Progenitor cell of endocrine pancreas (in vitro differentiated cells): ENCODE measurements around the gene NEK9. TPM values are rescaled to one million over a fixed set of nuclear protein-coding genes. Genes with fewer than 3 reads are reported as not detected.

Source experiments
- DNase-seq: peaks from one replicate; pipeline ENCODE4 v3.0.0; 2021; ENCODE audit warnings: low spot score; ENCODE audit not compliant: unreplicated experiment
- H3K27ac Mint-ChIP-seq: 2 replicates; pipeline ENCODE4 v1.8.0; 2021; ENCODE audit warnings: mild to moderate bottlenecking, moderate library complexity, mixed read lengths
- H3K27me3 Mint-ChIP-seq: 2 replicates; pipeline ENCODE4 v1.8.0; 2021; ENCODE audit warnings: mixed read lengths
- H3K36me3 Mint-ChIP-seq: 2 replicates; pipeline ENCODE4 v1.8.0; 2022; ENCODE audit warnings: mixed read lengths; ENCODE audit not compliant: insufficient read depth
- H3K4me1 Mint-ChIP-seq: 2 replicates; pipeline ENCODE4 v1.8.0; 2021; ENCODE audit warnings: low read depth, mixed read lengths
- H3K4me3 Mint-ChIP-seq: 2 replicates; pipeline ENCODE4 v1.8.0; 2021; ENCODE audit warnings: low read depth, mild to moderate bottlenecking, moderate library complexity, mixed read lengths
- H3K9me3 Mint-ChIP-seq: 2 replicates; pipeline ENCODE4 v1.8.0; 2021; ENCODE audit warnings: low read depth, mixed read lengths
- CTCF ChIP-seq: fragments of 200-600 bp; sonication (generic); IDR thresholded peaks from one replicate; pipeline ENCODE4 v1.5.0; 2021; ENCODE audit warnings: antibody characterized with exemption, mild to moderate bottlenecking; ENCODE audit not compliant: unreplicated experiment
- total RNA-seq: library from RNA; stranded (reverse); gene quantifications from 2 replicates; pipeline ENCODE4 v1.2.1, GENCODE V29; 2021

The NEK9 gene
- total RNA-seq, 1 donor from 2014 or later: 97.1 TPM

GRCh38 chr14:75064205-75064567 lies 62.7 kb downstream of the NEK9 start:
- no peak for TF ChIP-seq CTCF
- H3K9me3 Mint-ChIP-seq: no peaks in the 10 kb centered on the region
- H3K27ac Mint-ChIP-seq: peak overlapping the region; percentile 81
- H3K27me3 Mint-ChIP-seq: no peaks in the 10 kb centered on the region
- H3K4me3 Mint-ChIP-seq: peak overlapping the region; percentile 97
- no peak for DNase-seq
- peaks cover 13% of the 10 kb centered on the region for H3K36me3 Mint-ChIP-seq
- H3K4me1 Mint-ChIP-seq: peaks cover 10% of the 10 kb centered on the region

GRCh38 chr14:75063491-75064204 lies 63.2 kb downstream of the NEK9 start, which contains the start of gene ACYP1:
Gene ACYP1, minus strand, starts transcription at chr14:75064024. Its CDS starts 471 bp downstream, at chr14:75063553.
- no peaks in the 10 kb centered on the region for H3K27me3 Mint-ChIP-seq
- no peaks in the 10 kb centered on the region for H3K9me3 Mint-ChIP-seq
- no peak for TF ChIP-seq CTCF
- H3K36me3 Mint-ChIP-seq: peaks cover 14% of the 10 kb centered on the region
- peak within 1 kb of the TSS; percentile 97 for H3K4me3 Mint-ChIP-seq
- H3K4me1 Mint-ChIP-seq: peaks cover 11% of the 10 kb centered on the region
- peak within 1 kb of the TSS; percentile 81 for H3K27ac Mint-ChIP-seq
- DNase-seq: peak; percentile 86

GRCh38 chr14:75063013-75063412 lies 63.8 kb downstream of the NEK9 start:
- Mint-ChIP-seq H3K27ac (no peak overlapping the region), H3K36me3 (peaks cover 15% of the 10 kb centered on the region), H3K27me3 (no peaks in the 10 kb centered on the region), H3K9me3 (no peaks in the 10 kb centered on the region), H3K4me3 (peak overlapping the region; percentile 97), H3K4me1 (peaks cover 12% of the 10 kb centered on the region)
- TF ChIP-seq CTCF: no peak
- no peak for DNase-seq

- H3K9me3 Mint-ChIP-seq: no peaks in the 10 kb centered on the region
- H3K36me3 Mint-ChIP-seq: peaks cover 19% of the 10 kb centered on the region
- no peak for TF ChIP-seq CTCF
- no peak overlapping the region for H3K27ac Mint-ChIP-seq
- H3K27me3 Mint-ChIP-seq: no peaks in the 10 kb centered on the region
- H3K4me3 Mint-ChIP-seq: no peak overlapping the region
- H3K4me1 Mint-ChIP-seq: peaks cover 12% of the 10 kb centered on the region
- DNase-seq: no peak
Observed at GRCh38 chr14:75060420-75060819, 66.4 kb downstream of the NEK9 start.

GRCh38 chr14:75059642-75060041 lies 67.2 kb downstream of the NEK9 start:
- Mint-ChIP-seq H3K9me3 (no peaks in the 10 kb centered on the region), H3K4me1 (peaks cover 12% of the 10 kb centered on the region), H3K27ac (no peak overlapping the region), H3K4me3 (no peak overlapping the region), H3K27me3 (no peaks in the 10 kb centered on the region), H3K36me3 (peaks cover 20% of the 10 kb centered on the region)
- no peak for DNase-seq
- no peak for TF ChIP-seq CTCF
